Measurements from ENCODE around the gene OR52W1. TPM values are rescaled to one million over a fixed set of nuclear protein-coding genes. Genes with fewer than 3 reads are reported as not detected.

OR52W1 gene
- polyA plus RNA-seq, 1 of the 3 experiments (the other 2 are of a cell fraction): not detected

GRCh38 chr11:6201481-6201880 is 2.5 kb downstream of the OR52W1 start (continued):
- TF ChIP-seq MAX (IDR thresholded peaks at IDR 0.05; ENCODE audit: low read depth): no peak
- no peak for TF ChIP-seq USF2 (IDR thresholded peaks at IDR 0.05; ENCODE audit: borderline replicate concordance, low read depth, low read length)
- no peak for TF ChIP-seq REST (IDR thresholded peaks at IDR 0.05; ENCODE audit: low read depth, low read length)
- TF ChIP-seq FOXJ3 (CRISPR knock-in tag; IDR thresholded peaks at IDR 0.05): no peak
- no peak for TF ChIP-seq TCF12 (IDR thresholded peaks at IDR 0.05)
- no peak for TF ChIP-seq ELF1 (IDR thresholded peaks at IDR 0.05)

GRCh38 chr11:6202041-6202440 is 3.0 kb downstream of the OR52W1 start:
- Histone ChIP-seq H3K36me3 (replicated peaks in 1 of 2; ENCODE audit: control insufficient read depth in 1 of 2, insufficient read depth in 2 of 2, low read length in 1 of 2) (peaks cover 6 to 10% of the 10 kb centered on the region in 2 experiments), H3K4me3 (ENCODE audit: low read depth in 2 of 2, low read length in 1 of 2) (no peak overlapping the region), H3K9me3 (no peaks in the 10 kb centered on the region), H4K20me1 (ENCODE audit: insufficient read depth) (no peaks in the 10 kb centered on the region), H3K4me2 (no peak overlapping the region), H3K27ac (ENCODE audit: low read depth in 2 of 2, low read length in 1 of 2) (no peak overlapping the region), H3F3A (replicated peaks; ENCODE audit: insufficient read depth) (no peaks in the 10 kb centered on the region), H3K9ac (no peak overlapping the region), H3K79me2 (ENCODE audit: insufficient read depth) (no peaks in the 10 kb centered on the region), H3K27me3 (ENCODE audit: insufficient read depth) (no peaks in the 10 kb centered on the region), H3K9me2 (no peaks in the 10 kb centered on the region), H2AFZ (ENCODE audit: low read depth) (no peak overlapping the region), H3K4me1 (ENCODE audit: control insufficient read depth in 1 of 2, insufficient read depth in 2 of 2, low read depth in 1 of 2, low read length in 1 of 2) (no peaks in the 10 kb centered on the region)
- ChIA-PET POLR2A (no interaction called here), CTCF (no interaction called here)
- WGBS (ENCODE audit: low lambda C conversion rate): 82% methylated on average over 1 of the region's 1 CpG
- DNase-seq: no peak
- TF ChIP-seq ELF1 (IDR thresholded peaks at IDR 0.05): no peak
- TF ChIP-seq JUND (IDR thresholded peaks at IDR 0.05): no peak
- TF ChIP-seq TEAD4 (IDR thresholded peaks at IDR 0.05; ENCODE audit: borderline replicate concordance, insufficient read depth): no peak
- TF ChIP-seq RAD21 (IDR thresholded peaks at IDR 0.05; ENCODE audit: low read length): no peak
- TF ChIP-seq NRF1 (IDR thresholded peaks at IDR 0.05; ENCODE audit: low read depth, low read length): no peak
- no peak for TF ChIP-seq SMC3 (IDR thresholded peaks at IDR 0.05; ENCODE audit: low read depth, low read length)
- TF ChIP-seq EZH2phosphoT487 (IDR thresholded peaks at IDR 0.05; ENCODE audit: borderline replicate concordance, low read depth): no peak
- no peak for TF ChIP-seq FOXM1 (IDR thresholded peaks at IDR 0.05; ENCODE audit: low read depth)
- no peak for TF ChIP-seq RCOR1 (IDR thresholded peaks at IDR 0.05; ENCODE audit: low read length)
- TF ChIP-seq PBX3 (IDR thresholded peaks at IDR 0.05): no peak
- no peak for TF ChIP-seq EP300 (IDR thresholded peaks at IDR 0.05; ENCODE audit: borderline replicate concordance in 1 of 2, low read depth in 1 of 2, low read length in 1 of 2)
- TF ChIP-seq USF1 (IDR thresholded peaks at IDR 0.05; ENCODE audit: borderline replicate concordance, low read depth): no peak
- no peak for TF ChIP-seq MEF2A (IDR thresholded peaks at IDR 0.05; ENCODE audit: borderline replicate concordance, low read depth)
- no peak for TF ChIP-seq FOXJ3 (CRISPR knock-in tag; IDR thresholded peaks at IDR 0.05)
- TF ChIP-seq RXRA (IDR thresholded peaks at IDR 0.05; ENCODE audit: borderline replicate concordance, low read depth): no peak
- TF ChIP-seq GABPA (IDR thresholded peaks at IDR 0.05; ENCODE audit: low read depth): no peak
- no peak for TF ChIP-seq TAF1 (IDR thresholded peaks at IDR 0.05; ENCODE audit: borderline replicate concordance, low read depth, low read length)
- no peak for TF ChIP-seq REST (IDR thresholded peaks at IDR 0.05; ENCODE audit: low read depth, low read length)
- TF ChIP-seq SIN3A (IDR thresholded peaks at IDR 0.05; ENCODE audit: borderline replicate concordance, low read depth, low read length): no peak

Data from SK-N-SH (cell line).